ENCODE measurements around the gene EAF2.

Gene EAF2

DNA sequence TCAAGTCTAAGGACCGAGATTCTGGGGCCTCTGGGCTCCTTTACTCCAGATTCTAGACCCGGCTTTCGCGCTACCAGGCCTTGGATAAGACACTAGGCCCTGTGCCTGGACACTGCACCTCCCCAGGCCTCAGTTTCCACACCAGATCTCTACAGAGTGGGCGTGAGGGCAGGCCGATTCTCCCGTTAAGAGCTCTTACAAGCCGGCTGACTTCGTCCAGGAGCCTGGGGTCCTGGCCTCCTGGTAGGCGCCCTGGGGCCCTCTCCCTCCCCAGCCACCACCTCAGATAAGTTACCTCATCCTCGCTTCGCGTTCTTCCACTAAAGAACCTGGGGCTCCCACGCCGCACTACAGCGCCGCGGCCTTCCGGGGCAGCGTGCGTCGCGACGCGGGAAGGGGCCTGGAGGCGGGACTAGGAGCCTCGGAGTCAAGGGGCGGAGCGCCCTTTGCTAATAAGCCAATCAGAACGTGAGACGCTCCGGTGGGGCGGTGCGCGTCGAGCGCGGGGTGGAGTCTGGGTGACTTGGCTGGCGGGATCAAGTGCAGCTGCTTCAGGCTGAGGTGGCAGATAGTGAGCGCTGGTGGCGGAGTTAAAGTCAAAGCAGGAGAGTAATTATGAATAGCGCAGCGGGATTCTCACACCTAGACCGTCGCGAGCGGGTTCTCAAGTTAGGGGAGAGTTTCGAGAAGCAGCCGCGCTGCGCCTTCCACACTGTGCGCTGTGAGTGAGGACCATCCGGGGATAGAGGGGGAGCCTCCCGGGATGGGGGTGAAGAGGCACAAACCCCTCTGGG is at the start of gene EAF2, which contains the start of gene IQCB1:
EAF2 (plus strand) TSS at position 539 of the 794 bp plus-strand sequence; CDS start at position 616, 77 bp downstream.
IQCB1 (minus strand) TSS at position 390 of the 794 bp plus-strand sequence. CDS start 6,100 bp downstream, outside the sequence.
- H3K79me2 ChIP-seq (ENCODE audit: insufficient read depth, low read length): peaks cover 56% of the 10 kb centered on the region
- peak within 1 kb of the TSS; percentile 23; the same call in 1 of the 2 replicates for H2AFZ ChIP-seq (ENCODE audit: low read length)
- H3F3A ChIP-seq (ENCODE audit: insufficient read depth, low read length): no peaks in the 10 kb centered on the region
- TF ChIP-seq, protein P1, sequence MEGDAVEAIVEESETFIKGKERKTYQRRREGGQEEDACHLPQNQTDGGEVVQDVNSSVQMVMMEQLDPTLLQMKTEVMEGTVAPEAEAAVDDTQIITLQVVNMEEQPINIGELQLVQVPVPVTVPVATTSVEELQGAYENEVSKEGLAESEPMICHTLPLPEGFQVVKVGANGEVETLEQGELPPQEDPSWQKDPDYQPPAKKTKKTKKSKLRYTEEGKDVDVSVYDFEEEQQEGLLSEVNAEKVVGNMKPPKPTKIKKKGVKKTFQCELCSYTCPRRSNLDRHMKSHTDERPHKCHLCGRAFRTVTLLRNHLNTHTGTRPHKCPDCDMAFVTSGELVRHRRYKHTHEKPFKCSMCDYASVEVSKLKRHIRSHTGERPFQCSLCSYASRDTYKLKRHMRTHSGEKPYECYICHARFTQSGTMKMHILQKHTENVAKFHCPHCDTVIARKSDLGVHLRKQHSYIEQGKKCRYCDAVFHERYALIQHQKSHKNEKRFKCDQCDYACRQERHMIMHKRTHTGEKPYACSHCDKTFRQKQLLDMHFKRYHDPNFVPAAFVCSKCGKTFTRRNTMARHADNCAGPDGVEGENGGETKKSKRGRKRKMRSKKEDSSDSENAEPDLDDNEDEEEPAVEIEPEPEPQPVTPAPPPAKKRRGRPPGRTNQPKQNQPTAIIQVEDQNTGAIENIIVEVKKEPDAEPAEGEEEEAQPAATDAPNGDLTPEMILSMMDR (IDR thresholded peaks at IDR 0.05; ENCODE audit: low read length): no peak
- no peak for TF ChIP-seq EZH2 (IDR thresholded peaks at IDR 0.05; ENCODE audit: borderline replicate concordance, low read length)
- no peaks in the 10 kb centered on the region for H3K27me3 ChIP-seq (ENCODE audit: insufficient read depth, low read length)
- no peaks in the 10 kb centered on the region for H3K9me3 ChIP-seq (ENCODE audit: low read length)
- no peaks in the 10 kb centered on the region for H3K9me2 ChIP-seq (ENCODE audit: low read depth, low read length)
- H3K9ac ChIP-seq (ENCODE audit: low read length): peak within 1 kb of the TSS; percentile 89
- peaks cover 49% of the 10 kb centered on the region for H3K36me3 ChIP-seq (ENCODE audit: insufficient read depth, low read length)
- peak within 1 kb of the TSS; percentile 79 for H3K27ac ChIP-seq (ENCODE audit: low read depth, low read length, poor library complexity, severe bottlenecking)
- H3K4me2 ChIP-seq (ENCODE audit: low read length): peak within 1 kb of the TSS; percentile 95
- no peaks in the 10 kb centered on the region for H4K20me1 ChIP-seq (ENCODE audit: insufficient read depth, low read length)
- H3K4me1 ChIP-seq (ENCODE audit: insufficient read depth, low read length, severe bottlenecking): peaks cover 35% of the 10 kb centered on the region
- peak within 1 kb of the TSS; percentile 82 for H3K4me3 ChIP-seq (ENCODE audit: low read depth, low read length, poor library complexity, severe bottlenecking)

DNA sequence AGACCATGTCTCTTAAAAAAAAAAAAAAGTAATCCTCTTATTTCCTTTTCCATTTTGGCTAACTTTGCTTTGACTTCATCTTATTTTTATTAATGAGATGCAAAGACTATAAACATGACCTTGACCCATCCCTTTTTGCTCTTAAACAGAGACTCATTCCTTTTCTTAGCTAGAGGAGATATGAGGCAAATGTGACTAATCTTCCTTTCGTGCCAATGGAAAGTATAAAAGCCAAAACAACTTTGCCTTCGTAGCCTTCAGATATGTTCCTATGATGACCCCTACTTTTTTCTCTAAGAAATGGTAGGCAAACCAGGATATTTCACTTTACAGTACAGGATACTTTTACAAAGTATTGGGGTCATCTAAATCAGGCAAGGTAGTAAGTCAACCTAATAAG is 48.5 kb upstream of the EAF2 start:
- Histone ChIP-seq H3K9me3 (ENCODE audit: low read length) (no peaks in the 10 kb centered on the region), H3K36me3 (ENCODE audit: insufficient read depth, low read length) (peaks cover 79% of the 10 kb centered on the region), H4K20me1 (ENCODE audit: insufficient read depth, low read length) (no peaks in the 10 kb centered on the region), H3K4me3 (ENCODE audit: low read depth, low read length, poor library complexity, severe bottlenecking) (no peak overlapping the region), H3K9me2 (ENCODE audit: low read depth, low read length) (no peaks in the 10 kb centered on the region), H3F3A (ENCODE audit: insufficient read depth, low read length) (no peaks in the 10 kb centered on the region), H2AFZ (ENCODE audit: low read length) (no peak overlapping the region), H3K27ac (ENCODE audit: low read depth, low read length, poor library complexity, severe bottlenecking) (no peak overlapping the region), H3K9ac (ENCODE audit: low read length) (no peak overlapping the region), H3K79me2 (ENCODE audit: insufficient read depth, low read length) (no peaks in the 10 kb centered on the region), H3K4me1 (ENCODE audit: insufficient read depth, low read length, severe bottlenecking) (no peaks in the 10 kb centered on the region), H3K27me3 (ENCODE audit: insufficient read depth, low read length) (no peaks in the 10 kb centered on the region), H3K4me2 (ENCODE audit: low read length) (no peak overlapping the region)
- no peak for TF ChIP-seq EZH2 (IDR thresholded peaks at IDR 0.05; ENCODE audit: borderline replicate concordance, low read length)
- TF ChIP-seq, protein P1 (IDR thresholded peaks at IDR 0.05; ENCODE audit: low read length): no peak

DNA sequence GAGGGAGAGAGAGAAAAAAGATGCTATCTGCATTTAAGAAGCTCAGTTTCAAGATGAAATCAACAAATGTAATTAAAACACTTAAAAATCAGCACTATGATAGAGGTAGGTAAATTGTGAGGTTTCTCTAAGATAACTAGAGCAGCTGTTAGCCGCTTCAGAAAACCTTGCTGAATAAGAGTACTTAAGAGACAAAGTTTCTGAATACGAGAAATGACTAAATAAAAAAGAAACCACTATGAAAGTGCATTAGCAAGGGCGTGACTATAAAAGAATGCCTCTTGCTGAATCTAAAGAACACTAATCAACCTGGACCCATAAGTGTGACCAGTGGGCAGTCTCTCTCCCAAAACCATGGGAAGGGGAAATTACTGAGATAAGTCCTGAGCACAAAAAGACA is 41.9 kb upstream of the EAF2 start:
- no peaks in the 10 kb centered on the region for H3K9me2 ChIP-seq (ENCODE audit: low read depth, low read length)
- no peak overlapping the region for H3K9ac ChIP-seq (ENCODE audit: low read length)
- H2AFZ ChIP-seq (ENCODE audit: low read length): no peak overlapping the region
- H3F3A ChIP-seq (ENCODE audit: insufficient read depth, low read length): no peaks in the 10 kb centered on the region
- H4K20me1 ChIP-seq (ENCODE audit: insufficient read depth, low read length): no peaks in the 10 kb centered on the region
- H3K4me2 ChIP-seq (ENCODE audit: low read length): no peak overlapping the region
- H3K9me3 ChIP-seq (ENCODE audit: low read length): no peaks in the 10 kb centered on the region
- TF ChIP-seq, protein P1 (IDR thresholded peaks at IDR 0.05; ENCODE audit: low read length): no peak
- no peak for TF ChIP-seq EZH2 (IDR thresholded peaks at IDR 0.05; ENCODE audit: borderline replicate concordance, low read length)
- peaks cover 71% of the 10 kb centered on the region for H3K36me3 ChIP-seq (ENCODE audit: insufficient read depth, low read length)
- H3K4me3 ChIP-seq (ENCODE audit: low read depth, low read length, poor library complexity, severe bottlenecking): no peak overlapping the region
- peaks cover 20% of the 10 kb centered on the region for H3K4me1 ChIP-seq (ENCODE audit: insufficient read depth, low read length, severe bottlenecking)
- no peaks in the 10 kb centered on the region for H3K79me2 ChIP-seq (ENCODE audit: insufficient read depth, low read length)
- H3K27me3 ChIP-seq (ENCODE audit: insufficient read depth, low read length): no peaks in the 10 kb centered on the region
- no peak overlapping the region for H3K27ac ChIP-seq (ENCODE audit: low read depth, low read length, poor library complexity, severe bottlenecking)

All from OCI-LY1 (cell line).